GM12878 (cell line): ENCODE measurements around the gene SNX19. TPM values are rescaled to one million over a fixed set of nuclear protein-coding genes. Genes with fewer than 3 reads are reported as not detected.

Experiments used
- ATAC-seq: fragments of 200-7000 bp; cut with Tn5 transposase; 3 replicates; pipeline ENCODE4 v1.9.1; 2020; ENCODE audit warnings: mild to moderate bottlenecking, moderate library complexity
- BruUV-seq: library from RNA; stranded (reverse); fragments of 400-500 nt; replicated peaks from 2 replicates; lab custom pipeline; 2021; lab: Mats Ljungman, UMichigan
- CTCF ChIA-PET: fragments of 300-600 bp; sonication (Branson Sonifier 250); formaldehyde crosslinking; extraction: SDS; loops from one replicate; lab custom pipeline; 2021; ENCODE audit warnings: inconsistent platforms; lab: Yijun Ruan, JAX
- POLR2A ChIA-PET: fragments of 350-600 bp; formaldehyde crosslinking; extraction: SDS; loops from one replicate; lab custom pipeline; 2021; ENCODE audit warnings: inconsistent platforms; lab: Charles Lee
- RAD21 ChIA-PET: fragments of 300-600 bp; sonication (Branson Sonifier 250); formaldehyde crosslinking; loops from one replicate; lab custom pipeline; 2023; ENCODE audit warnings: antibody characterized with exemption; ENCODE audit not compliant: unreplicated experiment; lab: Charles Lee
- SMC1A ChIA-PET: fragments of 300-600 bp; sonication (Branson Sonifier 250); formaldehyde crosslinking; loops from one replicate; lab custom pipeline; 2023; ENCODE audit not compliant: unreplicated experiment, uncharacterized antibody; lab: Charles Lee
- DNase-seq: peaks from one replicate; pipeline ENCODE4 v3.0.0-alpha.2; 2011; ENCODE audit warnings: low read depth, low spot score
- FAIRE-seq: peaks from 3 replicates; lab custom pipeline; 2011; peaks lifted over from hg19 to GRCh38; lab: Jason Lieb, UNC
- H2AFZ ChIP-seq: 2 replicates; pipeline ENCODE4 v1.6.0; 2011; ENCODE audit warnings: low read depth, low read length, control low read depth; ENCODE audit not compliant: control insufficient read depth
- H3K27ac ChIP-seq: 2 replicates; pipeline ENCODE4 v1.5.1; 2011; ENCODE audit warnings: control low read depth; ENCODE audit not compliant: control insufficient read depth, insufficient read depth
- H3K27me3 ChIP-seq, 2 experiments: replicated peaks in 1 of 2; 2 replicates each; pipeline versions ENCODE4 v1.6.0 to v1.6.1; 2011; ENCODE audit warnings: low read length in 1 of 2; ENCODE audit not compliant: control insufficient read depth in 2 of 2, insufficient read depth in 2 of 2
- H3K36me3 ChIP-seq, 2 experiments: 2 replicates each; pipeline ENCODE4 v1.5.1; 2011; ENCODE audit warnings: low read length in 1 of 2; ENCODE audit not compliant: control insufficient read depth in 2 of 2, insufficient read depth in 2 of 2
- H3K4me1 ChIP-seq: 2 replicates; pipeline ENCODE4 v1.6.1; 2011; ENCODE audit warnings: mild to moderate bottlenecking, low read length, moderate library complexity, mixed read lengths; ENCODE audit not compliant: control insufficient read depth, insufficient read depth
- H3K4me2 ChIP-seq: 2 replicates; pipeline ENCODE4 v1.6.0; 2011; ENCODE audit warnings: control low read depth; ENCODE audit not compliant: control insufficient read depth, insufficient read depth
- H3K4me3 ChIP-seq: fragments of 200-600 bp; sonication (generic); 2 replicates; pipeline ENCODE4 v1.5.1; 2016
- H3K79me2 ChIP-seq: 2 replicates; pipeline ENCODE4 v1.6.0; 2011; ENCODE audit warnings: low read length; ENCODE audit not compliant: control insufficient read depth, insufficient read depth
- H3K9ac ChIP-seq: 2 replicates; pipeline ENCODE4 v1.8.0; 2011; ENCODE audit warnings: low read length, control low read depth, mixed read lengths; ENCODE audit not compliant: control insufficient read depth, insufficient read depth
- H3K9me3 ChIP-seq: replicated peaks from 3 replicates; pipeline ENCODE4 v1.5.1; 2011; ENCODE audit warnings: mild to moderate bottlenecking, low read length; ENCODE audit not compliant: control insufficient read depth, insufficient read depth
- H4K20me1 ChIP-seq: 2 replicates; pipeline ENCODE4 v1.6.0; 2011; ENCODE audit not compliant: control insufficient read depth, insufficient read depth
- BMI1 ChIP-seq: fragments of 450-650 bp; IDR thresholded peaks from 2 replicates; pipeline ENCODE4 v1.6.1; 2016; ENCODE audit warnings: mild to moderate bottlenecking, moderate library complexity, borderline replicate concordance
- IRF4 ChIP-seq: IDR thresholded peaks from 2 replicates; pipeline ENCODE4 v1.6.1; 2011; ENCODE audit warnings: low read depth, low read length
- NR2C1 ChIP-seq: fragments of 450-650 bp; IDR thresholded peaks from 2 replicates; pipeline ENCODE4 v1.6.1; 2017; ENCODE audit warnings: antibody characterized with exemption, mild to moderate bottlenecking, moderate library complexity
- PAX5 ChIP-seq: IDR thresholded peaks from 2 replicates; pipeline ENCODE4 v1.6.1; 2011; ENCODE audit warnings: low read depth, low read length, borderline replicate concordance
- PAX8 ChIP-seq: fragments of 450-650 bp; IDR thresholded peaks from 2 replicates; pipeline ENCODE4 v1.6.1; 2017; ENCODE audit warnings: mild to moderate bottlenecking, moderate library complexity
- RAD21 ChIP-seq: IDR thresholded peaks from 2 replicates; pipeline ENCODE4 v1.6.1; 2011; ENCODE audit warnings: mild to moderate bottlenecking, low read depth, low read length, moderate library complexity; ENCODE audit not compliant: insufficient read depth
- RCOR1 ChIP-seq: conservative IDR thresholded peaks from 2 replicates; pipeline ENCODE4 v1.6.1; 2012; ENCODE audit warnings: low read depth, low read length, improper control_type of control experiment
- SPI1 ChIP-seq: IDR thresholded peaks from 2 replicates; pipeline ENCODE4 v1.6.1; 2011; ENCODE audit warnings: low read depth, mild to moderate bottlenecking, low read length, moderate library complexity, borderline replicate concordance; ENCODE audit not compliant: insufficient read depth
- WGBS: methylation state at CpG from one replicate; pipeline ENCODE4 v1.1.6; 2016; ENCODE audit warnings: low lambda C conversion rate; ENCODE audit not compliant: insufficient replicate concordance, insufficient coverage; ENCODE audit errors: missing lambda C conversion rate; 5-methylcytosine and 5-hydroxymethylcytosine counted together
- in situ Hi-C: fragments of 300-500 bp; cut with MboI; formaldehyde crosslinking; loops from 9 replicates; pipeline ENCODE4 v1.14.3; 2018; ENCODE audit warnings: mixed read lengths
- intact Hi-C: fragments of 100-400 bp; cut with micrococcal nuclease; formaldehyde crosslinking; loops from one replicate; pipeline ENCODE4 v1.14.2; 2022; ENCODE audit not compliant: unreplicated experiment
- polyA plus RNA-seq, 11 experiments: library from polyadenylated mRNA; depleted of rRNA in 4 of 11; unstranded in 6 of 11; stranded (reverse) in 5 of 11; fragments of >200 nt; fragmentation: Nextera tagmentation in 4 of 11; fragmentation: Illumina TruSeq in 1 of 11; extraction: Ambion mirVana in 4 of 11; extraction: Trizol in 1 of 11; gene quantifications; 1 replicate in 1 of 11; 2 replicates in 10 of 11; pipeline versions ENCODE4 v1.2.1 to v1.2.3, GENCODE V29; 2011 to 2016; ENCODE audit warnings: inconsistent platforms in 2 of 11, missing spikeins in 2 of 11, low read depth in 1 of 11
- total RNA-seq, 4 experiments: library from RNA; depleted of rRNA in 3 of 4; stranded (reverse); fragments of >200 nt in 3 of 4; fragmentation: Illumina TruSeq in 1 of 4; extraction: Trizol in 1 of 4; gene quantifications; 2 replicates each; pipeline versions ENCODE4 v1.2.1 to v1.2.3, GENCODE V29; 2013 to 2021
- TF ChIP-seq, protein P1 (sequence below): IDR thresholded peaks from 2 replicates; pipeline ENCODE4 v1.6.1; 2011; ENCODE audit warnings: low read depth, low read length, improper control_type of control experiment, borderline replicate concordance

SNX19 gene
- total and polyA plus RNA-seq, 10 of the 15 experiments (the other 5 are each of a cell fraction or from before 2014, with no cell fraction given) = 3.0 to 46.9 (median 30.4) TPM

DNA sequence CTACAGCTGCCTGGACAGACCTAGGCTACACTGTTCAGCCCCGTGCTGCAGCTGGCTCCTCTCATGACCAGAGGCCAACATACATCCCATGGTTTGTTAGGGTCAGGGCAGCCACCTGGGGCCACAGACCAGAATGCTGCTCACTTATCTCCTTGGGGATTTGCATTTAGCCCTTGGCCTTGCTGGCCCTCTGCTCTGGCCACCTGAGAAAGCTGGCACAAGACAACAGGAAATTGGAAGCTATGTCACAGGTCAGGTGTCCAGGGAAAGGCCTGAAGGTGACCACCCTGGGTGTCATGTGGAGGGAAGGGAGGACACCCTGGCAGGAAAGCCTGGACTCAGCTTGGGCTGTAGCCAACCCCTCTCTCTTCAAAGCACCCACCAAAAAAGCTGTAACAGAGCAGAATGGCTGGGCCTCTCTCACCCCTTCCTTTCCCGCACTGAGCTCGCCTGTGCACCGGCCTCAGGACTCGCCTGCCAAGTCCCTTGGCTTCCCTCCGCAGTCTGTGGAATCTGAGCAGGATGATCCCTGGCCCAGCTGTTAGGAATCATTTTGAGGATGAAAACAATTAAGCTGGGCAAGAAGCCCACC is 86.3 kb downstream of the SNX19 start:
- FAIRE-seq = no peak
- no peak overlapping the region for H3K4me2 ChIP-seq
- no peak overlapping the region for H3K9ac ChIP-seq
- no peak overlapping the region for H3K27ac ChIP-seq
- H3K4me1 ChIP-seq = no peaks in the 10 kb centered on the region
- H3K79me2 ChIP-seq = no peaks in the 10 kb centered on the region
- DNase-seq = no peak
- in situ Hi-C loops (no loop called here), intact Hi-C loops (no loop called here)
- RAD21 ChIA-PET = interaction anchor here (1.2 kb wide), 1 partner anchor 32 kb away, joined by 3 read pairs; no protein-coding TSS in a partner anchor
- whole genome bisulfite sequencing = 79% methylated on average over 6 of the region's 6 CpGs
- POLR2A ChIA-PET = no interaction called here
- H2AFZ ChIP-seq = no peak overlapping the region
- no peak for ATAC-seq
- TF ChIP-seq IRF4 (no peak), PAX5 (no peak), BMI1 (no peak), RAD21 (no peak), PAX8 (no peak), SPI1 (no peak), NR2C1 (no peak), RCOR1 (no peak)
- TF ChIP-seq, protein P1, sequence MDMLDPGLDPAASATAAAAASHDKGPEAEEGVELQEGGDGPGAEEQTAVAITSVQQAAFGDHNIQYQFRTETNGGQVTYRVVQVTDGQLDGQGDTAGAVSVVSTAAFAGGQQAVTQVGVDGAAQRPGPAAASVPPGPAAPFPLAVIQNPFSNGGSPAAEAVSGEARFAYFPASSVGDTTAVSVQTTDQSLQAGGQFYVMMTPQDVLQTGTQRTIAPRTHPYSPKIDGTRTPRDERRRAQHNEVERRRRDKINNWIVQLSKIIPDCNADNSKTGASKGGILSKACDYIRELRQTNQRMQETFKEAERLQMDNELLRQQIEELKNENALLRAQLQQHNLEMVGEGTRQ = no peak
- H3K4me3 ChIP-seq = no peak overlapping the region
- no peaks in the 10 kb centered on the region for H3K9me3 ChIP-seq
- SMC1A ChIA-PET = no interaction called here
- peaks cover 0 to 3% of the 10 kb centered on the region in 2 experiments; a peak in 2 of 4 replicates for H3K27me3 ChIP-seq
- H4K20me1 ChIP-seq = 0 out of 2 replicates have a peak, but pooled peaks cover 2% of the 10 kb centered on the region
- no TSS peak for BruUV-seq
- CTCF ChIA-PET = interaction anchor here (1.3 to 3.4 kb wide), 4 partner anchors 15 to 395 kb away, joined by 3 to 11 read pairs (median 6); no protein-coding TSS in a partner anchor
- H3K36me3 ChIP-seq = no peaks in the 10 kb centered on the region
